GM12872 (cell line): ENCODE results near the gene HMX2.

Source experiments
- CTCF ChIP-seq: IDR thresholded peaks from 3 replicates; pipeline ENCODE4 v1.5.1; 2011; ENCODE audit warnings: low read depth, mild to moderate bottlenecking, low read length, moderate library complexity; ENCODE audit not compliant: insufficient read depth

The HMX2 gene

GRCh38 chr10:123144697-123145541, 3.0 kb upstream of the HMX2 start:
- TF ChIP-seq CTCF = peak; percentile 21; the same call in 1 of the 3 replicates

DNA sequence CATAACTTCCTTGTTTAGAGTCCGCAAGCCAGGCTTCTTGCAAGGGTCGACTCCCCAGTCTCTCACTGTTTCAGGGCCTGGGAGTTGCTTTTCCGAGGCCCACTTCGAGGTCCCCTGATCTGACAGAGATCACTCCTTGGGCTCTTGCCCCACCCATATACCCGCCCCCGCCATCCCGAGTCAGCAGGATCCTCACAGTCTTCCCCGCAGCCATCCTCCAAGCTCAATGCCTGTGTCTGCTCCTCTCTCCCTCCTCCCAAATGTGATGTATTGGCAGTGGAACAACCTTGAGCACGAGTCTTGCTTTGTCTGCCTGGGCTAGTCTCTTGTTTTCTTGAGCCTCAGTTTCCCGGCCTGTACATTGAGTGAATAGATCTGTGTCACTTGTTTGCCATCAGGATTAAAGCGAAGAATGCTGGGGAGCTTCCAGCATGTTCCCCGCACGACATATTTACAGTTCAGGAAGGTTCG, 2.4 kb upstream of the HMX2 start:
- no peak for TF ChIP-seq CTCF

DNA sequence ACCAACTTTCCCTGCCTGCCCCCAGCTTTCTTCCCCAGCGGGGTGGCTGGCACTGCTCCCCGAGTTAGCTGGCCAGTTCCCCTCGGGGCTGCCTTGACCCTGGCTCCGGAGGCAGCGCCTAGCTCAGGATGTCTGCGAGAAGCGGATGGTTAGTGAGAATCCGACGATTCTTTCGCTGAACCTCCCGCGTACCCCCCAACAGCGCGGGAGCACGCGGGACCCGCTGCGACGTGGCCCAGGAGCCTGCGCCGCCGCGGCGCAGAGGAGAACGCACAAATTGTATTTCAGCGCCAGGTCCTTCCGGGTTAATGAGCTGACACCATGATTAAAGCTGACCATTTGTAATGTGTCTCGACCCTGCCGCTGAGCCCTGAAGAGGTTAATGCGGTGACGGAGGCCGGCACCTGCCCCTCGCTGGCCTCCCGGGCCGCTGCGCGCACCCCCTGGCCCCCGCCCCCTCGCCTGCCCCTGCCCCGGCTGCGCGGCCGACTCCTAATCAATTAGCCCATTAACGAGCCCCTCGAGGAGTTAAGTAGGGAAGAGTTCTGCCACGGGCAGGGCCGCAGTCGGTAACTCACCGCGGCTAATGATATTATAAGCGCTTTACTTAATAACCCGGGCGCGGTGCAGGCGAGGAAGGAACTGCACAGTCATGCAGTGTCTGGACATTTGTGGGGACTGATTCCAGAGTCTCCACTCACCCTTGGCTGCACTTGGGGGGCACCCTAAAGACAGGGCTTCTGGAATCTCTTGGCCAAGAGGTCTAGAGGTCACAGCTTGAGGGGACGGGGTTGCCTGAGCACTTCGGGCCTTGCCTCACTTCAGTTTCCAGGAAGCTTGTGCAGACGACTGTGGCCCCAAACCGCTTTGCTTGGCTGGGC, 1.7 kb upstream of the HMX2 start:
- no peak for TF ChIP-seq CTCF

DNA sequence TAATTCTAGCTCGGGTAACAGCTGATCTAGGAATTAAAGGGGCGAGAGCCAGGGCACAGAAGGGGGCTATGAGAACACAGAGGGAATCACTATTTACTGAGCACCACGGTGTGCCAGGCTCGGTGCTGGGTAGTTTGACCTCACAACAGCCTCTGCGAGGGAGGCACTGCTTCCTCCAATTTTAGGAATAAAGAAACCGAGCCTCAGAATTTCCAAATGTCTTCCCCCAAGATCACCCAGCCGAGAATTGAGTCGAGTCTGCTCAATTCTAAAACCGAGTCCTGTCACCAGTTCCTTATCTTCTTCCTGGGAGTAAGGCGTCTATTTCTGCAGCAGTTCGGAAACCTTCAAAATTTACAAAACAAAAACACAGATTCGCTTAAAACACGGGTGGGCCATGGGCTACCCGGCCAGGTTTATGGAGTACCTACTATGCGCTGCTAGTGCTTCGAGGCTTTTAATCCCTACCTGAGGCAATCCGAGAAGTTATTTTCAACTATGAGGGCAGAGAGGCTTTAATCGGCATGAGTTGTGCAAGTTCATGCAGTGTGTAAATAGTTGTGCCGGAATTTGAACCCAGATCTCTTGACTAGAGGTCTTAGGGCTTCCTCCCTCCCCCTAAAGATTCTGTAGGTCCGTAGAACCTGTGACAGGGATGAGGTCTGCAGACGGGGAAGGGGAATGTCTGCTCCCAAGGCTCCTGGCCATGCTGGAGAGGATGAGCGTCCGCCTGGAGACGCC, 872 bp upstream of the HMX2 start:
- TF ChIP-seq CTCF = no peak

- no peak for TF ChIP-seq CTCF
Measured at GRCh38 chr10:123148414-123149161, 652 bp downstream of the HMX2 start.

- TF ChIP-seq CTCF = no peak
Measured at GRCh38 chr10:123149162-123149567, 1.2 kb downstream of the HMX2 start.
